HG03575 (cell line): ENCODE data around the gene EIF3D.
"Not testable (repeated sequence)": the region's sequence is repeated elsewhere in the genome, so short reads cannot be mapped to it uniquely, and the experiment has no call there.

ENCODE experiments used
- ATAC-seq: cut with Tn5 transposase; IDR thresholded peaks from one replicate; pipeline ENCODE4 v1.9.1; 2021; ENCODE audit not compliant: unreplicated experiment, insufficient number of reproducible peaks, low FRiP score; ENCODE audit errors: extremely low read depth

The EIF3D gene

GRCh38 chr22:36554098-36554497, 25.1 kb upstream of the EIF3D start:
- ATAC-seq = no peak

GRCh38 chr22:36552289-36552688, 23.3 kb upstream of the EIF3D start:
- no peak for ATAC-seq

GRCh38 chr22:36550701-36551495, 21.9 kb upstream of the EIF3D start:
- ATAC-seq = no peak

- ATAC-seq = no peak
These were observed 20.1 kb upstream of the EIF3D start for GRCh38 chr22:36549033-36549432.

- ATAC-seq = no peak
These were observed 19.6 kb upstream of the EIF3D start for GRCh38 chr22:36548606-36549005.

- no peak for ATAC-seq
These were observed 18.0 kb upstream of the EIF3D start for GRCh38 chr22:36546932-36547331.

GRCh38 chr22:36546092-36546804, 17.3 kb upstream of the EIF3D start:
- ATAC-seq = no peak

- no peak for ATAC-seq
These were observed 15.2 kb upstream of the EIF3D start for GRCh38 chr22:36544107-36544620.

GRCh38 chr22:36541831-36542411, 13.0 kb upstream of the EIF3D start:
- ATAC-seq = no peak

- no peak for ATAC-seq
These were observed 12.1 kb upstream of the EIF3D start for GRCh38 chr22:36540867-36541642.

- ATAC-seq = no peak
These were observed 9.6 kb upstream of the EIF3D start for GRCh38 chr22:36538529-36538928.

GRCh38 chr22:36536717-36537116, 7.8 kb upstream of the EIF3D start:
- no peak for ATAC-seq

- ATAC-seq = not testable (repeated sequence)
These were observed 4.4 kb upstream of the EIF3D start for GRCh38 chr22:36533320-36533719.

GRCh38 chr22:36532466-36532865, 3.5 kb upstream of the EIF3D start:
- no peak for ATAC-seq

GRCh38 chr22:36528341-36528740, 625 bp downstream of the EIF3D start:
- no peak for ATAC-seq

GRCh38 chr22:36522662-36523061, 6.3 kb downstream of the EIF3D start:
- no peak for ATAC-seq

- ATAC-seq = no peak
These were observed 8.5 kb downstream of the EIF3D start for GRCh38 chr22:36520423-36520822.

GRCh38 chr22:36519906-36520305, 9.1 kb downstream of the EIF3D start:
- not testable (repeated sequence) for ATAC-seq

GRCh38 chr22:36514766-36515165, 14.2 kb downstream of the EIF3D start:
- ATAC-seq = no peak
